Loucy (cell line): ENCODE measurements around the gene BCL11A.

Source experiments
- CTCF ChIP-seq: fragments of 200-600 bp; sonication (generic); conservative IDR thresholded peaks from 2 replicates; pipeline ENCODE4 v1.5.1; 2014; ENCODE audit warnings: mild to moderate bottlenecking, antibody characterized with exemption, low read length
- EZH2phosphoT487 ChIP-seq: fragments of 200-600 bp; IDR thresholded peaks from 2 replicates; pipeline ENCODE4 v1.6.1; 2018; ENCODE audit warnings: antibody characterized with exemption, mild to moderate bottlenecking, moderate library complexity, borderline replicate concordance

- TF ChIP-seq CTCF: no peak
- no peak for TF ChIP-seq EZH2phosphoT487
Observed at GRCh38 chr2:60577682-60578283, 24.3 kb upstream of the BCL11A start.
